Activated naive CD4-positive, alpha-beta T cell treated with anti-CD3 and anti-CD28 coated beads for 36 hours (primary cell): ENCODE results near the gene ADSS1. TPM values are rescaled to one million over a fixed set of nuclear protein-coding genes. Genes with fewer than 3 reads are reported as not detected.

Source experiments
- CTCF ChIA-PET: fragments of 350-600 bp; sonication (Branson Sonifier 250); formaldehyde crosslinking; loops from one replicate; lab custom pipeline; 2021; ENCODE audit warnings: antibody characterized with exemption; lab: Charles Lee
- DNase-seq: peaks from one replicate; pipeline ENCODE4 v3.0.0-alpha.2; 2020
- H3K27ac Mint-ChIP-seq: one replicate; pipeline ENCODE4 v1.8.0; 2021; ENCODE audit warnings: mild to moderate bottlenecking, mixed read lengths
- H3K27me3 Mint-ChIP-seq: one replicate; pipeline ENCODE4 v1.8.0; 2021; ENCODE audit warnings: low read depth, mixed read lengths
- H3K36me3 Mint-ChIP-seq: one replicate; pipeline ENCODE4 v1.8.0; 2021; ENCODE audit warnings: low read depth, mixed read lengths
- H3K4me1 Mint-ChIP-seq: one replicate; pipeline ENCODE4 v1.8.0; 2021; ENCODE audit warnings: low read depth, mixed read lengths
- H3K4me3 Mint-ChIP-seq: one replicate; pipeline ENCODE4 v1.8.0; 2021; ENCODE audit warnings: mild to moderate bottlenecking, moderate library complexity, mixed read lengths
- H3K9me3 Mint-ChIP-seq: one replicate; pipeline ENCODE4 v1.8.0; 2021; ENCODE audit warnings: mixed read lengths
- intact Hi-C: fragments of 100-400 bp; cut with micrococcal nuclease; formaldehyde crosslinking; loops from one replicate; pipeline ENCODE4 v1.15.1; 2023
- total RNA-seq, 2 experiments: library from RNA; stranded (reverse); gene quantifications; one replicate each; pipeline ENCODE4 v1.2.3, GENCODE V29; 2021

Gene ADSS1
- total RNA-seq, 2 experiments from 2014 or later: 5.1 to 5.5 TPM

DNA sequence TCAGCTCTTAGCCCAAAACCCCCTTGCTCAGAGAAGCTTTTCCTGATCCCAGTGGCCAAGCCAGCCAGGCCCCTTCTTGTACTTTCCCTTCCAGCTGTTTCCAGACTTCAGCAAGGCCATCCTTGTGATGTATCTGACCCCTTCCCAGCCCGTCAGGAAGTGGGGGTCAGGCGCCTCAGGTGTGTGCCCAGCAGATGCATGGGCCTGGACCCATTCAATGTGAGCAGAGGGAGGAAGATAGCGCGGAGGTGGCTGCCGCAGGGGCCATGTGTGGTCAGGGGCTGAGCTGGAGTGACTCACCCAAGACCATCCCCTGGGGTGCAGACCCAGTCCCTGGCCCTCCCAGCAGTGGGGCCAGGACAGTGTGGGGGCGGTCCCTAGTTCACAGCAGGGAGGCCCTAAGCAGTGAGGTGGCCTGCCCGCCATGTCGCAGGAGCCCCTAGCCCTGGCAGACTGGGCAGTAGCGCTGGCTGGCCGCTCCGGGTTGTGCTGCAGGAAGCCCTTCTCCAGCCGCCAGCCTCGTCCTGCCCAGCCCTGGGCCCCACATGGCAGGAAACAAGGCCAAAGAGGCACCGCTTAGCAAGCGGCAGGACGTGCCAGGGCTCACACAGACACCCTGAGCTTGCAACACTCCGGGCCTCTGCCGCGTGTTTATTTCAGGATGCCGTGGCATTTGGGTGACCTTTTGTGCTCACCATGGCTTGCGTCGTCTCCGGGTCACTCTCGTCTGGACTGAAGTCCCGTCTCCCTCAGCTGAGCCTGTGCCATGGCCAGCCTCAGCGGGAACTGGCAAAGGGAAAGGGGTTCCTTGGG, 12.0 kb downstream of the ADSS1 start:
- Mint-ChIP-seq H3K27ac (no peak overlapping the region), H3K27me3 (no peaks in the 10 kb centered on the region), H3K36me3 (no peaks in the 10 kb centered on the region), H3K4me3 (no peak overlapping the region), H3K9me3 (no peaks in the 10 kb centered on the region), H3K4me1 (no peaks in the 10 kb centered on the region)
- no peak for DNase-seq
- CTCF ChIA-PET: no interaction called here
- intact Hi-C loops: no loop called here

DNA sequence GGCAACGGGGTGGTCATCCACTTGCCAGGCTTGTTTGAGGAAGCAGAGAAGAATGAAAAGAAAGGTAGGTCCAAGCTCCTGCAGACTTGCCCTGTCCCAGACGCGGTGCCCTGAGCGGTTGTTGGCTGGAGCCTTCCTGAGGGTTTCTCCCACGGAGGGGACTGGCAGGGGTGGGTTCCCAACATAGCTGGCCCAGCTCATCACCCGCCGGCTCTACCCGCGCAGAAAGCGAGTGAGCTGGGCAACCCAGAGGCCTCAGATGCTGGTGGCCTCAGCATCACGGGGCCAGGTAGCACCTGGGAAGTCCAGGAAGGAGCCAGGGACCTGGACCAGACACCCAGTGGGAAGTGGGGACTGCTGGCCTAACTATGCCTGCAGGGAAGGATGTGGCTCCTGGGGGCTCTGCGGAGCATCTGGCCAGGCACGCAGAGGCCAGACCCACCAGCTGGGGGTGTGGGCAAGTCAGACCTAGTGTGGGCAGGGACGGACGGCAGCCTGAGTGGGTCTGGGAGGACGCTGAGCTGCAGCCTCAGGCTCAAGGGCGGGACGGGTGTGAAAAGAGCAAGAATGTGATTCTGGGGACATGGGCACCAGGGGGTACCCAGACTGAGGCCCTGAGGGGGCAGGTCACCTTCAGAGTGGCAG, 14.5 kb downstream of the ADSS1 start:
- DNase-seq: no peak
- Mint-ChIP-seq H3K27ac (no peak overlapping the region), H3K9me3 (no peaks in the 10 kb centered on the region), H3K4me3 (no peak overlapping the region), H3K27me3 (no peaks in the 10 kb centered on the region), H3K4me1 (no peaks in the 10 kb centered on the region), H3K36me3 (no peaks in the 10 kb centered on the region)
- intact Hi-C loops: no loop called here
- CTCF ChIA-PET: no interaction called here

DNA sequence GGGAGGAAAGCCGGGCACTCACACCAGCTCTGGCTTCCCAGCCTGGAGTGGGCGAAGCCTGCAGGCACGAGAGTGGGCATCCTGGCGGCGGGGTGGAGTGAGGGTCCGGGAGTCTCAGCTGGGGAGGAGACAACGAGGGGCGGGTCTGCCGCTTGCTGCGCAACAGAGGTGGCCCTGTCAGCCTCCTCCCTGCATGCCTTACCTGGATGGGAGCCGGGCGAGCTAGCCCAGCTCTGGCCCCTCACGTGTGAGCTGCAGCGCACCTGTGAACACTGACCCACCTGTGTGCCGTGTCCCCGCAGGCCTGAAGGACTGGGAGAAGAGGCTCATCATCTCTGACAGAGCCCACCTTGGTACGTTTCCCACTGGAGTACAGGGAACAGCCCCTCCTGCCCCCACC, 15.0 kb downstream of the ADSS1 start:
- CTCF ChIA-PET: no interaction called here

DNA sequence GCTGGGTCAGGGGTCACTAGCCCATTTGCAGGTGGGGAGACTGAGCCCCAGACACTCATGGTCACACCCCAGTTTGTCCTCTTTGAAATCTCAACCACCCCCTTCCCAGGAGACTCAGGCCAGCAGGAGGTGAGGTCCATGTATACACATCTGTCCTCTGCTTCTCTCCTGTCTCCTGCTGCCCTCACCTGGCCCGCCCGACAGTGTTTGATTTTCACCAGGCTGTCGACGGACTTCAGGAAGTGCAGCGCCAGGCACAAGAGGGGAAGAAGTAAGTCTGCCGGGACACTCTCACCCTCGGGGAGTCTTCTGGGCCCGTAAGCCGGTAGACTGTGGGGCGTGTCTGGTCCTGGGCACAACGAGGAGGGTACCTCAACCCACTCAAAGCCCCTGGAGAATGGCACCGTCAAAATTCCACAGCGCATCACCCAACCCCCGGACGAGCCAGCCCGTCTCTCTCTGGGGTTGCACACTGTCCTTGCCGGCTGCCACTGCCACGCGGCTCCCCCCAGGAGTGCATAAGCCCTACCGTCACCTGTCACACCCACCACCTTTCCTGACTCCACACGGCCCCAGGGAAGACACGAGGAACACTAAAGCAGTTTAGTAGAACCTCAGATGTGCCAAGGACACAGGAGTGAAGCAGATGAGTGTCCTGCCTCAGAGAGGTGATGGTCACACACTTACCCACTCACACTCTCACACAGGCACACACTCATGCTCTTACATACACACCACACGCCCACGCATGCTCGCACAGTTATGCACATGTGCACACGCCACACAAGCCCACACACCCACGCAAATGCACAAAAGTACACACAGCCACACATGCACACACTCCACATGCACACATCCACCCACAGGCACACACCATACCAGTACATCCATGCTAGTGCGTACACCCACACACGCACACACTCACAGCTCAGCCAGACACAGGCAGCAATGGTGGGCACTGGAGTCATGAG, 15.8 kb downstream of the ADSS1 start:
- no peaks in the 10 kb centered on the region for H3K9me3 Mint-ChIP-seq
- no peak for DNase-seq
- H3K36me3 Mint-ChIP-seq: no peaks in the 10 kb centered on the region
- H3K27ac Mint-ChIP-seq: no peak overlapping the region
- no peak overlapping the region for H3K4me3 Mint-ChIP-seq
- intact Hi-C loops: no loop called here
- no peaks in the 10 kb centered on the region for H3K27me3 Mint-ChIP-seq
- CTCF ChIA-PET: no interaction called here
- no peaks in the 10 kb centered on the region for H3K4me1 Mint-ChIP-seq

More for the DNA sequence above, 15.0 kb downstream of the ADSS1 start:
- intact Hi-C loops: no loop called here
- DNase-seq: no peak
- no peaks in the 10 kb centered on the region for H3K27me3 Mint-ChIP-seq
- H3K4me3 Mint-ChIP-seq: no peak overlapping the region
- H3K9me3 Mint-ChIP-seq: no peaks in the 10 kb centered on the region
- no peak overlapping the region for H3K27ac Mint-ChIP-seq
- no peaks in the 10 kb centered on the region for H3K36me3 Mint-ChIP-seq
- no peaks in the 10 kb centered on the region for H3K4me1 Mint-ChIP-seq

DNA sequence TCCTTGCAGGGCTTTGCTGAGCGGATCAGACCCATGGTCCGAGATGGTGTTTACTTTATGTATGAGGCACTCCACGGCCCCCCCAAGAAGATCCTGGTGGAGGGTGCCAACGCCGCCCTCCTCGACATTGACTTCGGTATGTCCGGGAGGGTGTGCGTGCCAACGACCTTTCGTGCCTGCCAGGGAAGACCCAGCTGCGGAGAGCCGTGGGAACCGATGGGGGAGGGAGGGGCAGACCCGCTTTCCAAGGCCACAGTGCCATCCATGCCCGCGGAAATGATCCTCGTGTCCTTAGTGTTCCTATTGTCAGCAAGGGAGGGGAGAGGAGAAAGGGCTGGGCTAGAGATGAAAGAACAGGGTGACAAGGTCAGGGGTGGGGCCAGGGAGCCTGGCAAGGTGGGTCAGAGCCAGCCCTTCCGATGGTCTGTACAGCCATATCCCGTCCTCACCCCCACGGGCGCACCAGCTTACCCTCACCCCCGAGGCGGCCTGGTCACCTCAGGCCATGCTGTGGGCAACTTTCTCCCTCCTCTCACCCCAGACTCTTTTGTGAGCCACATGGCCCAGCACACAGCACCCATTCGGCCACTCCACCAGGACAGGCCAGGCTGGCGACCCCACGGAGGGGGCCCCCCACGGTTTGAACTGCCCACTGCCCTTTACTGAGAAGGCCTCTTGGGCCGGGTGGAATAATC, 17.2 kb downstream of the ADSS1 start:
- no peak overlapping the region for H3K4me3 Mint-ChIP-seq
- no peaks in the 10 kb centered on the region for H3K9me3 Mint-ChIP-seq
- no peaks in the 10 kb centered on the region for H3K36me3 Mint-ChIP-seq
- H3K27ac Mint-ChIP-seq: no peak overlapping the region
- intact Hi-C loops: no loop called here
- H3K27me3 Mint-ChIP-seq: no peaks in the 10 kb centered on the region
- DNase-seq: no peak
- CTCF ChIA-PET: no interaction called here
- no peaks in the 10 kb centered on the region for H3K4me1 Mint-ChIP-seq

DNA sequence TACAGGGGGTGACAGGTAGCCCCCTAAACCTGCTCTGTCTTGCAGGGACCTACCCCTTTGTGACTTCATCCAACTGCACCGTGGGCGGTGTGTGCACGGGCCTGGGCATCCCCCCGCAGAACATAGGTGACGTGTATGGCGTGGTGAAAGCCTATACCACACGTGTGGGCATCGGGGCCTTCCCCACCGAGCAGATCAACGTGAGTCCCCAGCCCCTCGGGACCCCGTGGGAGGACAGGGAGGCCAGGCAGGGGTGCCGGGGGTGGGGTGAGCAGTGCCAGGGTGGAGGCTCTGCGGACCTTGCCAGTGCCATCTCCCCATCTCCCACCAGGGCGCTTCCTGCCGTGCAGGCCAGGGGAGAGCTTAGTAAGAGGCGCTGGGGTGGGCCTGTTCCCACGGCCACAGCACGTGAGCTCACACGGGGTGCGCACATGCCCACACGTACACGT, 17.8 kb downstream of the ADSS1 start:
- no peaks in the 10 kb centered on the region for H3K9me3 Mint-ChIP-seq
- H3K4me3 Mint-ChIP-seq: no peak overlapping the region
- H3K27ac Mint-ChIP-seq: no peak overlapping the region
- CTCF ChIA-PET: interaction anchor here (0.5 kb wide), 1 partner anchor 24 kb away, joined by 4 read pairs; no protein-coding TSS in a partner anchor
- DNase-seq: no peak
- H3K4me1 Mint-ChIP-seq: no peaks in the 10 kb centered on the region
- no peaks in the 10 kb centered on the region for H3K27me3 Mint-ChIP-seq
- intact Hi-C loops: no loop called here
- no peaks in the 10 kb centered on the region for H3K36me3 Mint-ChIP-seq

DNA sequence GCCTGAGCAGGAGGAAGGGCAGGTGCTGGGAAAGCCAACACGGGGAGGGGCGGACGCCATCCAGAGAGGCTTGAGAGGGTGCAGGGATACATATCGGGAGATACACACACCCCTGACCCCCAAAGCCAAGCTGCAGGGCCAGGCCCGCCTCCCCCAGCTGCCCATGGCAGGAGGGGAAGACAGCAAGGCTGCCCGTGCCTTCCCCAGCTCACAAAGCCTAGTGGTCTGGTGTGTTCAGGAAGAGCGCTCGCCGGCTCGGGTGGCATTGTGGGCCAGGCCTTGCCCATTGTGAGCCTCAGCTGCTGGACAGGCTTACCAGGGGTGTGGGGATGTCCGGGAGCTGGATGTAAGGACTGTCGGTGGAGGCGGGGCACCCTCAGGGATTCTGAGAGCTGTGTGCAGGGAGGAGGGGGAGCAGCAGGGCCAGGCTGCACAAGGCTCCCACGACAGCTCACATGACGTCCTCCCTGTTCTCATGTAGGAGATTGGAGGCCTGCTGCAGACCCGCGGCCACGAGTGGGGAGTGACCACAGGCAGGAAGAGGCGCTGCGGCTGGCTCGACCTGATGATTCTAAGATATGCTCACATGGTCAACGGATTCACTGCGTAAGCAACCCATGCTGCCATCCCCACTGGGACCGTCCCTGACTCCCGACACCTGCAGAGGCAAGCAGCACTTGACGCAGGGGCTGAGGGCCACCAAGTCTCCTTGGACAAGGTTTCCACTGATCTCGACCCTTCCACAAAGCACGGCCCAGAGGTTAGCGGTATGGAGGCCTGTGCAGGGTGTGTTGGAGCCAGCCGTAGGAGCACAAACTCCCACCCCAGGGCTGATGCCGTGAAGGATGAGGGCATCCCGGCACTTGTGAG, 18.8 kb downstream of the ADSS1 start:
- Mint-ChIP-seq H3K27ac (no peak overlapping the region), H3K9me3 (no peaks in the 10 kb centered on the region), H3K4me3 (no peak overlapping the region), H3K4me1 (no peaks in the 10 kb centered on the region), H3K36me3 (no peaks in the 10 kb centered on the region), H3K27me3 (no peaks in the 10 kb centered on the region)
- CTCF ChIA-PET: interaction anchor here (0.5 to 0.6 kb wide), 2 partner anchors 22 to 23 kb away, joined by 3 to 4 read pairs; no protein-coding TSS in a partner anchor
- intact Hi-C loops: no loop called here
- DNase-seq: no peak

DNA sequence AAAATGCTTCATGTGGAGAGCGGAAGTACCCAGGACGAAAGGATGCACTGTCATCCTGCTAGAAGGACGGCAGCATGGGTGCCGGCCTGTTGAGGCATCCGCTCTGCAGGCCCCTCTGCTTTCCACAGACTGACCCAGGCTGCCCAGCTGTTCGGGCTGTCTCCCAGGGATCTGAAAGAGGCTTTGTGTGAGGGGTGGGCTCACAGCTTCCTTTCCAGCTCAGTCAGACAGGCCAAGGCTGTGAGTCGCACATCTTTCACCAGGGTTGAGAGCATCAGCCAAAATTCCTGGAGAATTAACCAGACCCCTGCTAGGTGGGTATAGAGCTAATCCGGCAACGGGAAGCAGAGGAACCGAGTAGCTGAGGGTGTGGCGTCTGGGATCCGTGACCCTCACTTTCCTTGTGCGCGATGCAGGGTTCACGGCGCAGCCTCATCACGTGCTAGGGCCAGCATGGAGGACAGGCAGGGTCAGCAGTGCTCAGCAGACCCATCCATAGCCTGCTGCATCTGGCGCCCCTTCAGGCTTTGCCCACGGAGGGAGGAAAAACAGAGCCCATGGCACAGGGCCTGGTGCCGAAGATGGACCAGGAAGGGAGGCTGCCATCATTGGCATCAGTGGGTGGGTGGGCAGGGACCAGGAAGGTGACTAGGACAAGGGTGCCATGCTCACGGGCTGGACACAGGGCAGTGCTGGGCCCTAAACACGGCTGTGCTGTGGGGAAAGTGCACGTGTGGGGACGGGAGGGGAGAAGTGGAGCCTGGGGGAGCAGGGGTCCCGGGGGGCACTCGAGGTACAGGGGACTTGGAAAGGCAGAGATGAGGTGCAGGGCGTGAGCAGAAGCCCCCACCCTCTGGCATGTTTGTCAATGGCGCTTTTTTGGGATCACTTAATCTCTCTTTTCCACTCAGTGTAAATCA, 19.7 kb downstream of the ADSS1 start:
- no peaks in the 10 kb centered on the region for H3K9me3 Mint-ChIP-seq

DNA sequence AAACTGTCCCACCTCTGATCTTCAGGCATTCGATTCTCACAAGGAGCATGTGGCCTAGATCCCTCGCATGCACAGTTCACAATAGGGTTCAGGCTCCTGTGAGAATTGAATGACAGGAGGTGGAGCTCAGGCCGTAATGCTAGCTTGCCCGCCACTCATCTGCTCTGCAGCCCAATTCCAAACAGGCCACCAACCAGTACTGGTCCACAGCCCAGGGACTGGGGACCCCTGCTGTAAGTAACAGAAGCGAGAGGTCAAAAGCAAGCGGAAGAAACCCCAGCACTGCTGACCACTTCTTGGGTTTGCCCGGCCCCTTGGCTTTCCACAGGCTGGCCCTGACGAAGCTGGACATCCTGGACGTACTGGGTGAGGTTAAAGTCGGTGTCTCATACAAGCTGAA, 20.5 kb downstream of the ADSS1 start:
- Mint-ChIP-seq H3K36me3 (no peaks in the 10 kb centered on the region), H3K4me1 (no peaks in the 10 kb centered on the region), H3K9me3 (no peaks in the 10 kb centered on the region), H3K27me3 (no peaks in the 10 kb centered on the region), H3K4me3 (no peak overlapping the region), H3K27ac (no peak overlapping the region)
- intact Hi-C loops: no loop called here
- CTCF ChIA-PET: interaction anchor here (1.0 kb wide), 1 partner anchor 9 kb away, joined by 3 read pairs; the partner anchor contains the start of gene SIVA1
- DNase-seq: no peak

More for the DNA sequence above, 19.7 kb downstream of the ADSS1 start:
- H3K36me3 Mint-ChIP-seq: no peaks in the 10 kb centered on the region
- CTCF ChIA-PET: interaction anchor here (0.6 to 1.0 kb wide), 2 partner anchors 9 to 21 kb away, joined by 3 read pairs; partner anchors contain the start of gene SIVA1
- H3K27ac Mint-ChIP-seq: no peak overlapping the region
- H3K4me1 Mint-ChIP-seq: no peaks in the 10 kb centered on the region
- H3K27me3 Mint-ChIP-seq: no peaks in the 10 kb centered on the region
- DNase-seq: no peak
- intact Hi-C loops: no loop called here
- H3K4me3 Mint-ChIP-seq: no peak overlapping the region

DNA sequence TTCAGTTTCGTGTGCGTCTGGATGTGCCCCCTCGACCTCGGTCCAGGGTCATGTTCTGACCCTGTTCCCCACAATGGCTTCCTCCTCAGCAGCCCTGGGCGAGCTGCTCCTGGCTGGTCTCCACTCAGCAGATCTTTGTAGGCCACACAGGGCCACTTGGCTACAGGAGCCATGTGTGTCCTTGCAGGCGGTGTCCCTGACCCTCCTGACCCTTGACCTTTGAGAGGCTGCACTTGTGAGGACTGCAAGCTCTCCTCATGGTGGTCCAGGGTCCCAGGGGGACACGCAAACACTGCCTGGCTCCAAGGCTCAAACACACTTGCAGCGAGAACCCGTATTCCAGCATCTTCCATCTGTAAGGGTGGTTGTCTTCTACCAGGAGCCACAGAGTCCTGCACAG, 21.4 kb downstream of the ADSS1 start:
- Mint-ChIP-seq H3K4me1 (no peaks in the 10 kb centered on the region), H3K27me3 (no peaks in the 10 kb centered on the region), H3K36me3 (no peaks in the 10 kb centered on the region), H3K27ac (no peak overlapping the region), H3K9me3 (no peaks in the 10 kb centered on the region), H3K4me3 (no peak overlapping the region)
- no peak for DNase-seq
- CTCF ChIA-PET: no interaction called here
- intact Hi-C loops: no loop called here
